HG02973 (cell line): ENCODE measurements around the gene SLC4A5.
"Not testable (repeated sequence)": the region's sequence is repeated elsewhere in the genome, so short reads cannot be mapped to it uniquely, and the experiment has no call there.

Source experiments
- ATAC-seq: cut with Tn5 transposase; IDR thresholded peaks from one replicate; pipeline ENCODE4 v1.9.1; 2021; ENCODE audit warnings: moderate library complexity; ENCODE audit not compliant: unreplicated experiment

The SLC4A5 gene

GRCh38 chr2:74235041-74235440 lies 108.2 kb downstream of the SLC4A5 start:
- ATAC-seq: no peak

GRCh38 chr2:74233648-74234047 lies 109.6 kb downstream of the SLC4A5 start:
- ATAC-seq: no peak

GRCh38 chr2:74232426-74232825 lies 110.8 kb downstream of the SLC4A5 start:
- no peak for ATAC-seq

GRCh38 chr2:74229865-74230264 lies 113.4 kb downstream of the SLC4A5 start:
- not testable (repeated sequence) for ATAC-seq

- ATAC-seq: no peak
Observed at GRCh38 chr2:74228772-74229171, 114.4 kb downstream of the SLC4A5 start.

- ATAC-seq: no peak
Observed at GRCh38 chr2:74227646-74228045, 115.6 kb downstream of the SLC4A5 start.

GRCh38 chr2:74226648-74227213 lies 116.5 kb downstream of the SLC4A5 start:
- ATAC-seq: no peak

GRCh38 chr2:74225698-74226459 lies 117.3 kb downstream of the SLC4A5 start:
- ATAC-seq: no peak

- ATAC-seq: no peak
Observed at GRCh38 chr2:74223941-74224770, 119.1 kb downstream of the SLC4A5 start.

- ATAC-seq: no peak
Observed at GRCh38 chr2:74222300-74222650, 120.9 kb downstream of the SLC4A5 start.

GRCh38 chr2:74221604-74222299 lies 121.5 kb downstream of the SLC4A5 start:
- no peak for ATAC-seq

- no peak for ATAC-seq
Observed at GRCh38 chr2:74221091-74221490, 122.1 kb downstream of the SLC4A5 start.

GRCh38 chr2:74219846-74220486 lies 123.2 kb downstream of the SLC4A5 start:
- no peak for ATAC-seq

GRCh38 chr2:74216642-74217041 lies 126.6 kb downstream of the SLC4A5 start:
- ATAC-seq: no peak

GRCh38 chr2:74215771-74216170 lies 127.4 kb downstream of the SLC4A5 start:
- ATAC-seq: not testable (repeated sequence)

- no peak for ATAC-seq
Observed at GRCh38 chr2:74212702-74213410, 130.4 kb downstream of the SLC4A5 start.

GRCh38 chr2:74206180-74206688 lies 137.0 kb downstream of the SLC4A5 start:
- ATAC-seq: peak; percentile 64

GRCh38 chr2:74205596-74205995 lies 137.6 kb downstream of the SLC4A5 start:
- ATAC-seq: no peak

GRCh38 chr2:74205113-74205512 lies 138.1 kb downstream of the SLC4A5 start:
- no peak for ATAC-seq

- ATAC-seq: no peak
Observed at GRCh38 chr2:74204436-74204835, 138.8 kb downstream of the SLC4A5 start.
